Measurements from ENCODE around the gene MINDY1.

MINDY1 gene

GRCh38 chr1:150969626-150970025 lies 37.1 kb downstream of the MINDY1 start:
- H3K4me1 ChIP-seq (ENCODE audit: control insufficient read depth, insufficient read depth, low read length), result peaks cover 38% of the 10 kb centered on the region
- H3K4me3 ChIP-seq (ENCODE audit: low read length), result no peak overlapping the region
- no peaks in the 10 kb centered on the region for H3K27me3 ChIP-seq (ENCODE audit: control insufficient read depth, insufficient read depth, low read length)
- H3K9ac ChIP-seq (ENCODE audit: low read length), result peak overlapping the region; percentile 10
- peaks cover 10% of the 10 kb centered on the region for H3K36me3 ChIP-seq (ENCODE audit: control insufficient read depth, insufficient read depth, low read length)
- H3K9me3 ChIP-seq (ENCODE audit: control insufficient read depth, low read length), result no peaks in the 10 kb centered on the region

GRCh38 chr1:150968491-150968890 lies 38.2 kb downstream of the MINDY1 start:
- no peak overlapping the region for H3K4me3 ChIP-seq (ENCODE audit: low read length)
- no peak overlapping the region for H3K9ac ChIP-seq (ENCODE audit: low read length)
- H3K9me3 ChIP-seq (ENCODE audit: control insufficient read depth, low read length), result no peaks in the 10 kb centered on the region
- peaks cover 34% of the 10 kb centered on the region for H3K4me1 ChIP-seq (ENCODE audit: control insufficient read depth, insufficient read depth, low read length)
- H3K36me3 ChIP-seq (ENCODE audit: control insufficient read depth, insufficient read depth, low read length), result peaks cover 19% of the 10 kb centered on the region
- no peaks in the 10 kb centered on the region for H3K27me3 ChIP-seq (ENCODE audit: control insufficient read depth, insufficient read depth, low read length)

DNA sequence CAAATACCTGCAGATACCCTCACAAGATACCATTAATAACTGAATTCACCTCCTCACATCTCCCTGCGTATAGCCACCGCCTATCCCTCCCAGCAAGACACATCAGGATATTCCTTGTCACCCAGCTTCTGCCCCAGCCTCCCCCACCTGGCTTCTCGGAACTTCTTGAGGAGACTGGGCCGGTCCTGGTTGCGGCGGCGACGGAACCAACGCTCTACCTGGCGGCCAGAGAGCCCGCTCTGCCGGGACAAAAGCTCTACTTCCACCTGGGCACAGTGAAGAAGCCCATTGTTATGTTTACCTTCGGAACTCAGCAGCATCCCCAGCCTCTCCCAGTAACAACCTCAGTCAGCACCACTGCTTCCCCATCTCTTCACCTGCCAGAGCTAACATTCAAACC lies 38.8 kb downstream of the MINDY1 start:
- Histone ChIP-seq H3K4me1 (ENCODE audit: control insufficient read depth, insufficient read depth, low read length) (peaks cover 29% of the 10 kb centered on the region), H3K27me3 (ENCODE audit: control insufficient read depth, insufficient read depth, low read length) (no peaks in the 10 kb centered on the region), H3K36me3 (ENCODE audit: control insufficient read depth, insufficient read depth, low read length) (peaks cover 20% of the 10 kb centered on the region), H3K9me3 (ENCODE audit: control insufficient read depth, low read length) (no peaks in the 10 kb centered on the region), H3K9ac (ENCODE audit: low read length) (no peak overlapping the region), H3K4me3 (ENCODE audit: low read length) (no peak overlapping the region)

GRCh38 chr1:150966011-150966410 lies 40.7 kb downstream of the MINDY1 start:
- Histone ChIP-seq H3K36me3 (ENCODE audit: control insufficient read depth, insufficient read depth, low read length) (peaks cover 25% of the 10 kb centered on the region), H3K4me3 (ENCODE audit: low read length) (no peak overlapping the region), H3K27me3 (ENCODE audit: control insufficient read depth, insufficient read depth, low read length) (no peaks in the 10 kb centered on the region), H3K9me3 (ENCODE audit: control insufficient read depth, low read length) (no peaks in the 10 kb centered on the region), H3K4me1 (ENCODE audit: control insufficient read depth, insufficient read depth, low read length) (peaks cover 10% of the 10 kb centered on the region), H3K9ac (ENCODE audit: low read length) (no peak overlapping the region)

DNA sequence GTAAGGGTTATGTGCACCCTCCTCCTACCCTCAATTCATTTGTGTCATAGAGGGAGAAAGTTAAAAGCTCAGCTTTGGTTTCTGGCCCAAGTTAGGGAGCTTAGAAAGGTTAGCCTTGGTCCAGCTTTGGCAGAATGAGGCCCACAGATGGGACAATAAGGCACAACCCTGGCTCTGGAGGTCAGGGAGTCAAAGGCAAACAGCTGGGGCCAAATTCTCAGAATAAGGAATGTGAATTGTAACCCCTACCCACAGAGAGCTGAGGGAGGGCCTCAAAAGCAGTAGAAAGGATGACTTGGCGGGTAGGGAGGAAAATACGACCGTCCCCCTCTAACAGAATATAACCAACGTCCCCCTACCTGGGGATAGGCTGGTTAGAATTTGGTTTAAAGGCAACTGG lies 41.1 kb downstream of the MINDY1 start:
- Histone ChIP-seq H3K27me3 (ENCODE audit: control insufficient read depth, insufficient read depth, low read length) (no peaks in the 10 kb centered on the region), H3K9me3 (ENCODE audit: control insufficient read depth, low read length) (no peaks in the 10 kb centered on the region), H3K9ac (ENCODE audit: low read length) (no peak overlapping the region), H3K36me3 (ENCODE audit: control insufficient read depth, insufficient read depth, low read length) (peaks cover 25% of the 10 kb centered on the region), H3K4me3 (ENCODE audit: low read length) (no peak overlapping the region), H3K4me1 (ENCODE audit: control insufficient read depth, insufficient read depth, low read length) (peaks cover 6% of the 10 kb centered on the region)

DNA sequence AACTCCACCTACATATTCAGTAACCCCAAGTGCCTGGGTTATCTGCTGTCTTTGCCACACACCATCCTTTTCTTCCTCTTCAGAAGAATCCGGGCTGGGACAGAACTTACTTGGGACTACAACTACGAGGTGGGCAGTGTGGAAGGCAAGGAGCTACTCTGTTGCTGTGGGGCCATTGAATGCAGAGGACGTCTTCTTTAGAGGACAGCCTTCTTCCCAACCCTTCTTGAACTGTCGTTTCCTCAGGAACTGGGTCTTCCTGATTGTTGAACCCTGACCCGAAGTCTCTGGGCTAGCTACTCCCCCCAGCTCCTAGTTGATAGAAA lies 42.6 kb downstream of the MINDY1 start:
- Histone ChIP-seq H3K27me3 (ENCODE audit: control insufficient read depth, insufficient read depth, low read length) (no peaks in the 10 kb centered on the region), H3K9me3 (ENCODE audit: control insufficient read depth, low read length) (no peaks in the 10 kb centered on the region), H3K36me3 (ENCODE audit: control insufficient read depth, insufficient read depth, low read length) (peaks cover 25% of the 10 kb centered on the region), H3K4me1 (ENCODE audit: control insufficient read depth, insufficient read depth, low read length) (no peaks in the 10 kb centered on the region), H3K4me3 (ENCODE audit: low read length) (no peak overlapping the region), H3K9ac (ENCODE audit: low read length) (no peak overlapping the region)

GRCh38 chr1:150963321-150964163 lies 43.2 kb downstream of the MINDY1 start:
- no peaks in the 10 kb centered on the region for H3K27me3 ChIP-seq (ENCODE audit: control insufficient read depth, insufficient read depth, low read length)
- H3K36me3 ChIP-seq (ENCODE audit: control insufficient read depth, insufficient read depth, low read length), result peaks cover 25% of the 10 kb centered on the region
- H3K9me3 ChIP-seq (ENCODE audit: control insufficient read depth, low read length), result no peaks in the 10 kb centered on the region
- no peak overlapping the region for H3K4me3 ChIP-seq (ENCODE audit: low read length)
- no peaks in the 10 kb centered on the region for H3K4me1 ChIP-seq (ENCODE audit: control insufficient read depth, insufficient read depth, low read length)
- H3K9ac ChIP-seq (ENCODE audit: low read length), result no peak overlapping the region

- no peaks in the 10 kb centered on the region for H3K4me1 ChIP-seq (ENCODE audit: control insufficient read depth, insufficient read depth, low read length)
- no peak overlapping the region for H3K4me3 ChIP-seq (ENCODE audit: low read length)
- H3K9me3 ChIP-seq (ENCODE audit: control insufficient read depth, low read length), result no peaks in the 10 kb centered on the region
- no peak overlapping the region for H3K9ac ChIP-seq (ENCODE audit: low read length)
- H3K36me3 ChIP-seq (ENCODE audit: control insufficient read depth, insufficient read depth, low read length), result peaks cover 20% of the 10 kb centered on the region
- H3K27me3 ChIP-seq (ENCODE audit: control insufficient read depth, insufficient read depth, low read length), result no peaks in the 10 kb centered on the region
Measured at GRCh38 chr1:150961756-150962155, 44.9 kb downstream of the MINDY1 start.

- Histone ChIP-seq H3K9me3 (ENCODE audit: control insufficient read depth, low read length) (no peaks in the 10 kb centered on the region), H3K4me1 (ENCODE audit: control insufficient read depth, insufficient read depth, low read length) (no peaks in the 10 kb centered on the region), H3K36me3 (ENCODE audit: control insufficient read depth, insufficient read depth, low read length) (peaks cover 18% of the 10 kb centered on the region), H3K27me3 (ENCODE audit: control insufficient read depth, insufficient read depth, low read length) (no peaks in the 10 kb centered on the region), H3K9ac (ENCODE audit: low read length) (no peak overlapping the region), H3K4me3 (ENCODE audit: low read length) (no peak overlapping the region)
Measured at GRCh38 chr1:150960646-150961045, 46.1 kb downstream of the MINDY1 start.

GRCh38 chr1:150957666-150958065 lies 49.0 kb downstream of the MINDY1 start:
- no peaks in the 10 kb centered on the region for H3K27me3 ChIP-seq (ENCODE audit: control insufficient read depth, insufficient read depth, low read length)
- no peaks in the 10 kb centered on the region for H3K9me3 ChIP-seq (ENCODE audit: control insufficient read depth, low read length)
- H3K36me3 ChIP-seq (ENCODE audit: control insufficient read depth, insufficient read depth, low read length), result peaks cover 3% of the 10 kb centered on the region
- no peaks in the 10 kb centered on the region for H3K4me1 ChIP-seq (ENCODE audit: control insufficient read depth, insufficient read depth, low read length)
- no peak overlapping the region for H3K4me3 ChIP-seq (ENCODE audit: low read length)
- H3K9ac ChIP-seq (ENCODE audit: low read length), result no peak overlapping the region

DNA sequence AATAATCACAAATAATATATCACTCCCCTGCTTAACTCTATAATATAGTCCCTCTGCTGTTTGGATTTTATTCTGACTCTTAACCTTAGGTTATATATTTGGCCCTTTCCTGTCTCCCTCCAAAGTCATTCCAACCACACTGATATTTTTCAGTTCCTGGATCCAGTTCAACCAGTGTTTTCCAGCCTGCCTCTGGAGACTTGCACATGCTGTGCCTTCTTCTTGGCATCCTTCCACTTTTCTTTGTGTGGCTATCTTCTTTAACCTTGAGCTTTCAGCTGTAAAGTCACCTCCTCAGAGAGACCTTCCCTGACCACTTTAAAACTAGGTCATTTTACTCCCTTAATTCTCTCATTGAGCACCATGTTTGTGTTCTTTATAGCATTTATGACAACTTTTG lies 51.4 kb downstream of the MINDY1 start:
- Histone ChIP-seq H3K36me3 (ENCODE audit: control insufficient read depth, insufficient read depth, low read length) (no peaks in the 10 kb centered on the region), H3K9me3 (ENCODE audit: control insufficient read depth, low read length) (no peaks in the 10 kb centered on the region), H3K27me3 (ENCODE audit: control insufficient read depth, insufficient read depth, low read length) (no peaks in the 10 kb centered on the region), H3K9ac (ENCODE audit: low read length) (no peak overlapping the region), H3K4me1 (ENCODE audit: control insufficient read depth, insufficient read depth, low read length) (no peaks in the 10 kb centered on the region), H3K4me3 (ENCODE audit: low read length) (no peak overlapping the region)

DNA sequence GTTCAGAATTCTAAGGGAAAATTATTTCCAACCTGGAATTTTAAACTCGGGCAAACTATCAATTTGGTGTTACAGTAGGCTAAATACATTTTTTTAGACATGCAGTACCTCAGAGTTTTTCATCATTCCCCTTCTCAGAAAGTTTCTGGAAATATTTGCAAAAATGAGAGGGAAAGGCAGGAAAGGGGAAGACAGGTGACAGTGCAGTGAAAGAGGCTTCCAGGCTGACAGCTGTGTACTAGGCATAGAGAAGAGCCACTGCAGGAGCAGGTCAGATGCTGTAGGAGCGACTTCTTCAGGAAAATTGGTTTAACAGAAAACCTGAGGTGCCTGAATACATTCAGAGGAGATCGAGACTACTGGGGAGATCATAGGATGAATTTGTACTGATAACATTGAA lies 52.0 kb downstream of the MINDY1 start:
- H3K9me3 ChIP-seq (ENCODE audit: control insufficient read depth, low read length), result no peaks in the 10 kb centered on the region
- H3K9ac ChIP-seq (ENCODE audit: low read length), result no peak overlapping the region
- no peaks in the 10 kb centered on the region for H3K27me3 ChIP-seq (ENCODE audit: control insufficient read depth, insufficient read depth, low read length)
- no peaks in the 10 kb centered on the region for H3K4me1 ChIP-seq (ENCODE audit: control insufficient read depth, insufficient read depth, low read length)
- H3K36me3 ChIP-seq (ENCODE audit: control insufficient read depth, insufficient read depth, low read length), result no peaks in the 10 kb centered on the region
- no peak overlapping the region for H3K4me3 ChIP-seq (ENCODE audit: low read length)

All from mucosa of stomach (tissue), 1 donor.